CD14-positive monocyte (primary cell): Measurements from ENCODE around the gene RPS6KA3. TPM values are rescaled to one million over a fixed set of nuclear protein-coding genes. Genes with fewer than 3 reads are reported as not detected.

Source experiments
- DNase-seq, 3 donors: peaks; one replicate each; pipeline ENCODE4 v3.0.0-alpha.2; 2011 to 2022
- H2AFZ ChIP-seq: 2 replicates; pipeline ENCODE4 v1.6.0; 2012; ENCODE audit warnings: mild to moderate bottlenecking, low read depth, low read length, inconsistent platforms; ENCODE audit not compliant: insufficient read depth, poor library complexity, severe bottlenecking
- H3K27ac ChIP-seq, 2 donors: 1 replicate in 1 of 2; 2 replicates in 1 of 2; pipeline ENCODE4 v1.5.1; 2012 to 2013; ENCODE audit warnings: low read length in 2 of 2, control low read depth in 1 of 2, inconsistent platforms in 1 of 2, low read depth in 1 of 2, mild to moderate bottlenecking in 1 of 2
- H3K27me3 ChIP-seq, 2 donors: one replicate each; pipeline versions ENCODE4 v1.6.0 to v1.6.1; 2011 to 2013; ENCODE audit warnings: low read length in 2 of 2; ENCODE audit not compliant: control insufficient read depth in 2 of 2, insufficient read depth in 2 of 2
- H3K36me3 ChIP-seq, 2 donors: replicated peaks in 1 of 2; 1 replicate in 1 of 2; 2 replicates in 1 of 2; pipeline versions ENCODE4 v1.5.1 to v1.6.1; 2012 to 2013; ENCODE audit warnings: low read length in 2 of 2, control low read depth in 1 of 2, inconsistent platforms in 1 of 2, mild to moderate bottlenecking in 1 of 2; ENCODE audit not compliant: insufficient read depth in 2 of 2, control insufficient read depth in 1 of 2
- H3K4me1 ChIP-seq, 2 donors: 1 replicate in 1 of 2; 2 replicates in 1 of 2; pipeline versions ENCODE4 v1.5.1 to v1.6.1; 2012 to 2013; ENCODE audit warnings: low read length in 2 of 2, control low read depth in 1 of 2, inconsistent platforms in 1 of 2, mild to moderate bottlenecking in 1 of 2, moderate library complexity in 1 of 2; ENCODE audit not compliant: insufficient read depth in 2 of 2, control insufficient read depth in 1 of 2
- H3K4me2 ChIP-seq: replicated peaks from 2 replicates; pipeline ENCODE3; 2012; ENCODE audit warnings: low read length, moderate library complexity, mild to moderate bottlenecking; ENCODE audit not compliant: poor library complexity, severe bottlenecking; ENCODE audit errors: extremely low read depth
- H3K4me3 ChIP-seq, 3 experiments: fragments of 200-600 bp in 1 of 3; sonication (generic) in 1 of 3; replicated peaks in 1 of 3; 1 replicate in 2 of 3; 2 replicates in 1 of 3; pipeline ENCODE4 v1.5.1; 2011 to 2013; ENCODE audit warnings: low read length in 3 of 3, mild to moderate bottlenecking in 3 of 3, control low read depth in 2 of 3, low read depth in 2 of 3, inconsistent platforms in 1 of 3, moderate library complexity in 1 of 3
- H3K79me2 ChIP-seq: 2 replicates; pipeline ENCODE4 v1.6.0; 2012; ENCODE audit warnings: mild to moderate bottlenecking, control low read depth, inconsistent platforms, low read length, moderate library complexity; ENCODE audit not compliant: insufficient read depth
- H3K9ac ChIP-seq: 2 replicates; pipeline ENCODE4 v1.6.0; 2017; ENCODE audit warnings: low read length, mild to moderate bottlenecking; ENCODE audit not compliant: insufficient read depth, poor library complexity, severe bottlenecking
- H3K9me3 ChIP-seq, 2 donors: replicated peaks in 1 of 2; 1 replicate in 1 of 2; 2 replicates in 1 of 2; pipeline versions ENCODE4 v1.5.1 to v1.6.1; 2012 to 2013; ENCODE audit warnings: low read length in 2 of 2, control low read depth in 1 of 2; ENCODE audit not compliant: control insufficient read depth in 1 of 2, insufficient read depth in 1 of 2
- H4K20me1 ChIP-seq: 2 replicates; pipeline ENCODE4 v1.6.0; 2012; ENCODE audit warnings: mild to moderate bottlenecking, low read length, control low read depth, moderate library complexity; ENCODE audit not compliant: insufficient read depth
- H3K27ac Mint-ChIP-seq, 7 donors: one replicate each; pipeline ENCODE4 v1.8.0; 2020; ENCODE audit warnings: mild to moderate bottlenecking in 7 of 7, mixed read lengths in 7 of 7, moderate library complexity in 6 of 7, inconsistent platforms in 2 of 7
- H3K27me3 Mint-ChIP-seq, 3 donors: one replicate each; pipeline ENCODE4 v1.8.0; 2021 to 2022; ENCODE audit warnings: low read depth in 3 of 3, mild to moderate bottlenecking in 3 of 3, mixed read lengths in 3 of 3, moderate library complexity in 3 of 3, inconsistent platforms in 1 of 3
- H3K36me3 Mint-ChIP-seq, 2 donors: one replicate each; pipeline ENCODE4 v1.8.0; 2020; ENCODE audit warnings: mixed read lengths in 2 of 2, inconsistent platforms in 1 of 2, mild to moderate bottlenecking in 1 of 2
- H3K4me1 Mint-ChIP-seq: one replicate; pipeline ENCODE4 v1.8.0; 2020; ENCODE audit warnings: mild to moderate bottlenecking, mixed read lengths
- H3K4me3 Mint-ChIP-seq, 2 donors: one replicate each; pipeline ENCODE4 v1.8.0; 2020; ENCODE audit warnings: mild to moderate bottlenecking in 2 of 2, mixed read lengths in 2 of 2, moderate library complexity in 1 of 2
- H3K9me3 Mint-ChIP-seq, 7 donors: one replicate each; pipeline ENCODE4 v1.8.0; 2020 to 2022; ENCODE audit warnings: mixed read lengths in 7 of 7, mild to moderate bottlenecking in 6 of 7, moderate library complexity in 6 of 7, inconsistent platforms in 2 of 7
- CTCF ChIP-seq: fragments of 200-600 bp; IDR thresholded peaks from one replicate; pipeline ENCODE4 v1.8.0; 2022; ENCODE audit warnings: antibody characterized with exemption, mild to moderate bottlenecking
- WGBS: methylation state at CpG from one replicate; pipeline ENCODE4 v1.1.5; 2013; ENCODE audit warnings: missing lambda C conversion rate; ENCODE audit not compliant: insufficient coverage; 5-methylcytosine and 5-hydroxymethylcytosine counted together
- intact Hi-C, 2 donors: fragments of 100-400 bp; cut with micrococcal nuclease; formaldehyde crosslinking; loops; one replicate each; pipeline versions ENCODE4 v1.15.0 to v1.15.1; 2023
- polyA plus RNA-seq, 3 donors: library from polyadenylated mRNA; depleted of rRNA in 1 of 3; unstranded in 2 of 3; stranded (reverse) in 1 of 3; fragments of 300-500 nt in 2 of 3; fragments of >200 nt in 1 of 3; fragmentation: Illumina TruSeq in 2 of 3; gene quantifications; 1 replicate in 2 of 3; 2 replicates in 1 of 3; pipeline ENCODE4 v1.2.3, GENCODE V29; 2012 to 2021

The RPS6KA3 gene
- polyA plus RNA-seq, 3 donors = 14.6 to 28.2 (median 21.6) TPM

GRCh38 chrX:20159797-20160385 lies 106.8 kb downstream of the RPS6KA3 start:
- no peak for TF ChIP-seq CTCF
- Histone ChIP-seq H3K27ac (no peak overlapping the region), H3K27me3 (peaks cover 0 to 23% of the 10 kb centered on the region in 2 donors), H3K79me2 (no peaks in the 10 kb centered on the region), H3K9me3 (no peaks in the 10 kb centered on the region), H4K20me1 (peaks cover 14% of the 10 kb centered on the region), H3K36me3 (peaks cover 68 to 86% of the 10 kb centered on the region in 2 donors), H3K9ac (no peak overlapping the region), H3K4me3 (no peak overlapping the region), H2AFZ (no peak overlapping the region), H3K4me2 (no peak overlapping the region), H3K4me1 (no peaks in the 10 kb centered on the region)
- Mint-ChIP-seq H3K27me3 (peaks cover 0 to 29% (median 0%) of the 10 kb centered on the region in 3 donors), H3K27ac (no peak overlapping the region), H3K4me1 (no peaks in the 10 kb centered on the region), H3K4me3 (no peak overlapping the region), H3K36me3 (peaks cover 55 to 58% of the 10 kb centered on the region in 2 donors), H3K9me3 (peaks cover 0 to 3% (median 0%) of the 10 kb centered on the region in 7 donors)
- no peak for DNase-seq
- no CpG with 5 or more reads among the region's 4 CpGs for WGBS
- intact Hi-C loops = no loop called here

GRCh38 chrX:20151689-20152088 lies 115.0 kb downstream of the RPS6KA3 start:
- peaks cover 36 to 37% of the 10 kb centered on the region in 2 donors for H3K36me3 Mint-ChIP-seq
- intact Hi-C loops = no loop called here
- no CpG with 5 or more reads among the region's 3 CpGs for WGBS
- no peak overlapping the region for H3K27ac ChIP-seq
- H3K4me1 ChIP-seq = peaks cover 15 to 16% of the 10 kb centered on the region in 2 donors
- H3K9me3 Mint-ChIP-seq = peaks cover 0 to 5% (median 0%) of the 10 kb centered on the region in 7 donors
- no peak for TF ChIP-seq CTCF
- H3K27ac Mint-ChIP-seq = no peak overlapping the region
- peaks cover 5% of the 10 kb centered on the region for H4K20me1 ChIP-seq
- peaks cover 44 to 61% of the 10 kb centered on the region in 2 donors for H3K36me3 ChIP-seq
- no peak overlapping the region for H3K9ac ChIP-seq
- H3K27me3 Mint-ChIP-seq = peaks cover 0 to 43% (median 0%) of the 10 kb centered on the region in 3 donors
- H3K27me3 ChIP-seq = peaks cover 0 to 47% of the 10 kb centered on the region in 2 donors
- no peaks in the 10 kb centered on the region for H3K9me3 ChIP-seq
- H2AFZ ChIP-seq = no peak overlapping the region
- no peak for DNase-seq
- no peak overlapping the region for H3K4me3 Mint-ChIP-seq
- no peak overlapping the region for H3K4me2 ChIP-seq
- H3K79me2 ChIP-seq = no peaks in the 10 kb centered on the region
- H3K4me1 Mint-ChIP-seq = peaks cover 16% of the 10 kb centered on the region
- no peak overlapping the region for H3K4me3 ChIP-seq
